Iris pigment epithelial cell (primary cell): ENCODE data around the gene CA12.
"Not testable (repeated sequence)": the region's sequence is repeated elsewhere in the genome, so short reads cannot be mapped to it uniquely, and the experiment has no call there.

Source experiments
- DNase-seq: peaks from one replicate; pipeline ENCODE4 v3.0.0-alpha.2; 2011; ENCODE audit warnings: low read depth

The CA12 gene

DNA sequence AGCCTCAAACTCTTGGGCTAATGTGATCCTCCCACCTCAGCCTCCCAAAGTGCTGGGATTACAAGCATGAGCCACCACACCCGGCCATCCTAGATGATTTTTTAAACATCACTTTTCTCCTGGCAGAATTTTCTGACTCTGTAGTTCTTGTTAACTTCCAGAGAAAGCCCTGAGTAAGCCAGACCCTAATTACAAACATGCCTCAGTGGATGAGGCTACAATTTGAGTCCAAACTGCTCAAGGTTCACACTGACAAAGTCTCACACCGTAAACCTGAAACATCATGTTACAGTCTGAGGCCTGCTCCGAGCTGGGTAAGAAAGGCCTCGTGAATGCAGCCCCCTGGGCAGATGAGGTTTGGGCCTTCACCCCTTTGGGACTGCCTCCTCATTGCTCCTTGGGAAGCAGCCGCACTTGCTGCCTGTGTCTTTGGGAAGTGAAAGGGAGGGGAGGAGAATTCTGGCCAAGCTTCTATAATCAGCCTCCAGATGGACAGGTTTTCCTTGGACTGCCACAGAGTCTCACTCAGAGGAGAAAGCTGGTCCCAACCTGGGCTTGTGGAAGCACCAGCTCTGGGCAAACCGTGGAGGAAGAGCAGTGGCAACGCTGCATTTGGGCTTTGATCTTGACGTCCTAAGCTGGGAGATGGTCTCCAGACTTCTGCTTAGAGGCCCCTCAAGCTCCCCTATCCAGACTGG lies 46.0 kb downstream of the CA12 start:
- DNase-seq = no peak

DNA sequence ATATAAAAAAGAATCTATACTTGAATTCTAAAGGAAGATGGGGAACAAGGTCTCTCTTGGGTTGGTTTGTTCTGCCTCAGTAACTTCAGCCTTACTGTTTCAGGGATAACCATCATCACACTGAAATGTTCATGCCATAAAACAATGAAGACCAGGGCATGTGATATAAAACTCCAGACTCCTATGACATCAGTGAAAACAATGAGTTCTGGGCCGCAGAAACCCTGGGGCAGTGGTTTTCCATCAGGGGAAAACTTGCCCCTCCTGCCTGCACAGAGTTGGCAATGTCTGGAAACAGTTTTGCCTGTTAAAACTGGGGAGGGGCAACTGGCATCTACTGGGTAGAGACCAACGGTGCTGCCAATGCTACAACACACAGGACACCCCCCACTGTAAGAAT lies 46.8 kb downstream of the CA12 start:
- no peak for DNase-seq

DNA sequence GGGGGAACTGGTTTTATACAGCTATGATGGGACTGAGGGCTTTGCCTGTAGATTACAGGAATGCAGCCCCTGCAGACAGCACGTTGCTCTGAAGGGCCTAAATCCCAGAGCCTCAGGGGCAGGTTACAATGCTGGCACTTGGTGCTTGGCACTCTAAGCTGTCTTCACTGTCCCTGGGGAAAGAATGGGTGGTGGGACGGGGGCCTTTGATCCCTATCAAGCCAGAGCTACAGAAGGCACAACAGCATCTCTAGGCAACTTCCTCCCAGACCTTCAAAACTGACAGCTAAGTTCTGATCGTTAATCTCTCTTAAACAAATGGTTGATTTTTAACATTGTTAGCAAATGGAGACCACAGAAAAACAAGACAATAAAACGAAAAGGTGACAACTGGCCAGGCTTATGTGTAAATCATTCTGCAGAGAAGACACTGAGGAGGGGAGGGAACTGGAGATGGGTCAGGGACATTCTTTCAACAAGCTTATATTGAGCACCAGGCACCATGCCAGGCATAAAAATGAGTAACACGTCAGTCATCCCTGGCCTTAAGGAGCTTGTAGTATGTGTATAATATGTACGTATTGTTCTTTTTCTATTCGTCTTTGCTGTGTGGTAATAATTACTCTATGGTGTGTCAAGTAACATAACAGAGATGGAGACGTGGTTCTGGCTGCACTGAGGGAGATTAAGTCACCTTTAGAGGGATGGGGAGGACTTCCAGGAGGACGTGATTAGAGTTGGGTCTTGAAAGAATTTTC lies 49.1 kb downstream of the CA12 start:
- peak; percentile 96 for DNase-seq

DNA sequence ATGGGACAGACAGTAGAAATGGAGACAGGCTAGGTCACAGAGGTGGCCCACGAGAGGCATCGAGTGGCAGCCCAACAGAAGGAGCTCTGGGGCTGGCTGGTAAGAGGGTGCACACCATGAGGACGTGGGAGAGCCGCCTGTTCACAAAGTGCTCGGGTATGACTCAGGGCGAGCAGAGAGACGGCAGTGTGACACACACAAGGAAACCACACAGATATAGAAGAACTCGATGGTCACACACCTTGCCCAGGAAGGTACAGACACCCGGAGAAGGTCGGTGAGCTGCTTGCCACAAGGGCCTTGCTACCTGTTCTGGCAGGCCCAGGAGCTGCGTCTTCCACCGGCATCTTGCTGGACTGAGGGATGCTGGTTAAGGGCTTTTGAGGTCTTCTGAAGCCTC lies 50.2 kb downstream of the CA12 start:
- peak; percentile 46 for DNase-seq

DNA sequence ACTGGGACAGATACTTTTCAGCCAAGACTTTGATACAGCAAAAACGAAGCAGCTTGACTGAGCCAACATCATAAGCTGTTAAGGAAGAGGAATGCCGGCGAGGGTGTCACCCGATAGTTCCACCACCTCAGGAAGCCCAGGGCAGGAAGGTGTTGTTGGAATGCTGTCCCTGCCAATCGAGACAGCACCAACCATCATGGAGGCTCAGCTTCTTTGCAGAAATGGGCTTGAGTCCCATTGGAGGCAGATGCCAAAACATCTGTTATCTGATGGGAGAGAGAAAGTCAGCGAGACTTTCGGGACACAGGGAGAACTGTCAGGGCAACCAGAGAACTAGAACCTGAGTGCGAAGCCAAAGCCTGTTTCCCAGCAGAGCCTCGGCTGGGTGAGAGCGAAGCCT lies 50.7 kb downstream of the CA12 start:
- no peak for DNase-seq

DNA sequence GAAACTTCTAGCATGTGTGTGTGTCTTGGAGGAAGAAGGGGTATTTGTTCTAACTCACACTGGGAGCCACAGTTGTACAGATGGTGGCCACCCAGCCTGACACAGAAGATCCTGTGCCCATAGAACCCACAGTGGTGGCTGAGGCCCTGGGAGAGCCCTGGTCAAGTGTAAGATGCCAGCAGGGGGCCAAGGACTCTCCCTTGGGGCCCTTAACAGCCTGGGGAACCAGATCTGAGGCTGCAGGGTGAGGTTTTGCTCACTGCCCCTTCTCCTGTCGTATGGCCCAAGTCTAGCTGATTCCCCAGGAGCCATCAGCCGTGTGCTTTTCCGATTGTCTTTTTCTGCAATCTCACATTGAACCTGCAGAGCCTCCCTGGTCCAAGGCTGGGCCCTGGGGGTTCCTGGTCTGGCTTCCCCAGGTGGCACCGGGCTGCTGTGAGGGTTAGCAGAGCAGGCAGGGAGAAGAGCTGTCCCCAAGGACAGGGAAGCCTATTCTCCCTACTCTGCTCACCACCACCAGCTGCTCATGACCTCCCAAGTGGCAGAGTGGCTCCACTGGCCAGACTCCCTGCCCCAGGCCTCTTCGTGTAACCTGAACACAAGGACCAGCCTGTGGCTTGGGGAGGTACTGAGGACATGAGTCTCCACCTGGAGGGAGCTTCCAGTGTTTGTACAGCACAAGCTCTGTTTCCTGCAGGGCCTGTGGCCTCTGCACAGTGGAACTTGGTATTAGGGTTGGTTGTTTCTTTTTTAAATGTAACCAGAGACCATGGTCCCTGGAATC lies 51.9 kb downstream of the CA12 start:
- DNase-seq = no peak

DNA sequence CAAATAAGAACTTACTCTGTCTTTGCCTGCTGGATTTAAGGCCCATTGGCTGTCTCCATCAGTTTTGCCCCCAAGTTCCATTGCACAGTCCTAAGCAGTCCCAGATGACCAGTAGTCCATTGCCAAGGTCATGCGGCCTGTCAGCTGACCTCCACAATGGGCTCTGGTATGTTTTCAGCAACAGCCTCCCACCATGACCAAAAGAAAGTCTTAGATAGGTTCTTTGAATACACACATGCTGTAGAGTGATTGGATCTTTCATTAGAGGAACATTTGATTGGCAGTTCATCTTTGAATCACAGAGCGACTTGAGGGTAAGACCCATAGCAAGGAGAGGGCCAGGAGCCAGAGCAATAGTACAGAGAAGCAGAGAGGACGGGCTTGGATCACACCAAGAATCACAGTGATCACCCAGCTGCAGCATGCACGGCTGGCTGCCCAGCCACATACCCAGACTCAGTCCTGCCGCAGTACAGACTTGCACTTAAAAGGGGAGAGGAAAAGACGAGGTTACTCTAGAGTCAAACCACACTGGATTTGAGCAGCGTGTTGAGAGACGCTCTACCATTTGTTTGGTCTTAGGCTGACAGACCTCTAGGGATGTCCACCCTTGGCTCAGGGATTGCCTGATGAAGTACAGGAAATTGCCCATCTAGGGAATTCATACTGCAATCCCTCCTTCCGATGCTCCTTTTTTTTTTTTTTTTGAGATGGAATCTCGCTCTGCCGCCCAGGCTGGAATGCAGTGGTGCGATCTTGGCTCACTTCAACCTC lies 53.8 kb downstream of the CA12 start:
- no peak for DNase-seq

DNA sequence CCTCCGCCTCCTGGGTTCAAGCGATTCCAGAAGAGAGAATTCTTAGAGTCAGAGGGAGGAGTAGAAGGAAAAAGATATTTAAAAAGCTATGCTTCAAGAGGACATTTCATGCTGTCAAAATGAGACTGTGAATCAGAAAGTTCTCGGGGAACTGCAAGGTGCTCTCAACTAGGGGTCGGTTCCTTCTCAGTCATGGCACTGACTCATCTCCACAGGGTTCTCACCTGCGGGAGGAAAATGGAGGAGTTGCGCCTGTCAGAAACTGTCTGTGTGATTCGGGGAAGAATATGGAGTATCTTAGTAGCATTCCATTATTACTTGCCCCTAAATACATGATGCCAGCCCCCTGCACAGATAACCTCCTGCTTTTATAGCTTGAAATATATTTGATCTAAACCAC lies 56.9 kb downstream of the CA12 start:
- DNase-seq = no peak

DNA sequence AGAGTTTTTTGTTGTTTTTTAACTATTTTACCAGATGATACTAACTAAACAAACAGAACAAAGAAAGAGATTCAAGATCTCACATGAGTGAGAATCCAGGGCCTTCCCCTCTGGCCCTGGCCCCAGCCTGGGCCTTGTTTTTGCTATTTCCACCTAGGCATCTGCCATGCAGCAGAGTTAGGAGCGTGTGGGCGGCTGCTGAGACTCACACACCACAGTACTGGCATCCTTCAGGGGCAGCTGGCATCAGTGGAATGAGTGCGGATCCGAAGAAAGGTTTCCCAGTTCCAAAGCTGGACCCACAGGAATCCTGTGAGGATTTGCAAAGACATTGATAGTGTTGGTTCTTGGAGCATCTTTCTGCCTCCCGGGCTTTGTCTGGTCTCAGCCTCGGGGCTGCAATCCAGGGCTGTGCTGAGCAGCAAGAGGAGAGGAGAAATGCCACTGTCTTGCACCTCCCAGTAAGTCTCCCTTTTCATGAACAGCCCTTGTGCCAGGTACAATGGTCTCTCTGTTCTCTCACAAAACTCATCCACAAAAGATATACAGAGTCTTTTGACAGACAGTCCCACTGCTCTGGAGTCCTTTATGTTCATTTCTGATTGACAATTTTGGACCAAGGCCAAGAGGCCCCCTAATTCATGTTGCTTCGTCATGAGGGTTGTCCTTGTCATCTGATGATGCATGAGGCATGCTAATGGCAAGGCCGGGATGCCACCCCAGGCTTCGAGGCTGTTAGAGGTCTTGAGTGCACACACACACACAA lies 57.7 kb downstream of the CA12 start:
- no peak for DNase-seq

DNA sequence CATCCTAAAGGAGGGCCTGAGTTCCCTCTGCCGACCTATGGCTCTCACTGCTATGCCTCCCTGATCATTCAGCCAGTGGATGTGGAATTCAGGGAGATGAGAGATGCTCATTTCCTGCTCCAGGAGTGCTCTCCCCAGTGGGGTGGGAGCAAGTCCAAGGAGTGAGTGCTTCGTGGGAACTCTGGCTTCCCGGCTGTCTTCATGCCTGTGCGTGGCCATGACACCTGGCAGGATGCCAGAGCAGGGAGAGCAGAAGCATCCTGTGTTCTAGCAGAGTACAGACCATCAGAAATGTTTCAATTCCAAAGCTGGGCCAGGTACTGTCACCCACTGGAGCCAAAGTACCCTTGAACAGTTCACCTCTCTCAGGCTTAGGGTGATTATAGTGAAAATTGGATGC lies 59.1 kb downstream of the CA12 start:
- peak; percentile 33 for DNase-seq

DNA sequence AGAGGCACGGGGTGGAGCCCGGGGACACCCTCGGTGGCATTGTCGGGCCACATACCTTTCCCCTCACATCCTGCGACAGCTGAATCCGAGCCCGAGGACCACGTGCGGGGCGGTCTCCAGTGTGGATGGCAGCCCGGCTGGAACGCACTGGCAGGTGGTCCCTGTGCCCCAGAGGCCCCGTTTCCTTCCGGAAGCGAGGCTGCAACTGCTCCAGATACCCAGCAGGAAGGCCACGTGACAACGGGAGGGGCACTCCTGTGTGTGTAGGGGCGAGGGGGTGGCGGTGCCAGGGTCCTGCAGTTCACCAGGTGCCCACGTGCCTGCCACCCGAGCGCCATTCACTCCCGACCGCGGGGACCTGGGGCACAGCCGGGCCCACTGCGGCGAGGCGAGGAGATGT lies 60.2 kb downstream of the CA12 start:
- DNase-seq = no peak

DNA sequence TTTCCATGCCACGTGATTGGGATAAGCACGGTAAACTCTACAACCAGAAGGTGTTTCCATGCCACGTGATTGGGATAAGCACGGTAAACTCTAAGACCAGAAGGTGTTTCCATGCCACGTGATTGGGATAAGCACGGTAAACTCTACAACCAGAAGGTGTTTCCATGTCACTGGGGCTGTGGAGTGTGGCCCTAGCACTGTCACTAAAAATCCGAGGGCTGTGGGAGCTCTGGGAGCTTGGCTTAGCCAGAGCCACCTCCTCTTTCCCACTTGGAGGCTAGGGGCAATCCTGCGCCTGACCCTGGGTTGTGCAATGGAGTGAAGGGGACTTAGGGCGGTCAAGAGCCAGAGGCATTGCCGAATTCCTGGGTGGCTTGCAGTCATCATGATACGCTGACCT lies 60.7 kb downstream of the CA12 start:
- DNase-seq = not testable (repeated sequence)

DNA sequence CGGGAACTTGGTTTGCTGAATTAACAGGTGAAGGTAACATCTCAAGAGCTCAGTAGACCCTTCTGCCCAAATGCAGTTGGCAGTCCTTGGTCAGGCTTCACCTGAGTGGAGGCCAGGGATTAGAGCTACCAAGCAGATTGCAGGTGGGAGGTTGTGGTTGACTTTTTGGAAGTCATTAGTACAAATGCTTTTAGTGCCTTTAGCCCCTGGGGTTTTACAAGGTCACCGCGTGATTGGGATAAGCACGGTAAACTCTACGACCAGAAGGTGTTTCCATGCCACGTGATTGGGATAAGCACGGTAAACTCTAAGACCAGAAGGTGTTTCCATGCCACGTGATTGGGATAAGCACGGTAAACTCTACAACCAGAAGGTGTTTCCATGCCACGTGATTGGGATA lies 61.2 kb downstream of the CA12 start:
- DNase-seq = not testable (repeated sequence)

DNA sequence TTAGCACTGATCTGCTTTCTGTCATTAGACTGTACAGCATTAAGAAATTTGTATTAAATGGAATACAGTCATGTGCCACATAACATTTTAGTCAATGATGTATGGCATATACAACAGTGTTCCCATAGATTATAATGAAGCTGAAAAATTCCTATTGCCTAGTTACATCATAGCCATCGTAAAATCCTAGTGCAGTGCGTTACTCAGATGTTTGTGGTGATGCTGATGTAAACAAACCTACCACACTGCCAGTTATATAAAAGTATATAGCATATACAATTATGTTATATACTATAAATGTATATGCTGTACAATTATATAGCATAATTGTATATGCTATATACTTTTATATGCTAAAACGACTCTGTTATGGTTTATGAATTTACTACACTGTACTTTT lies 62.6 kb downstream of the CA12 start:
- no peak for DNase-seq

DNA sequence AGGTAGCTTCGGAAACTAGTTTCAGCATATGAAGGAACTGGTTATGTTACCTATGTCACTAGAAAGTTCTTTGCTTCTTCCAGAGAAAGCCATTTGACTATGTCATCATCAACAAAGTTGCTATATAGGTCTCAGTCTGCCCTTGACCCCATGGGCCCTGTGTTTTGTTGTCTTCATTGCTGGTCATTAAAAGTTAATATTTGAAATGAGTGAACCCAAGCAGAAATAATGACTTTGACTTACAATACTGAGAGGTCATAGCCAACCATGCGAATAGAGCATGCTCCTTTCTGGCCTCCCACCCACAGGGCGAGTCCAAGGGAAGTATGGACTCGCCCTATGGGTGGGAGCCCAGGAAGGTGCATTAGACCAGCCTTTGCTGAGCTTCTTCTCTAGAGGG lies 63.3 kb downstream of the CA12 start:
- no peak for DNase-seq

DNA sequence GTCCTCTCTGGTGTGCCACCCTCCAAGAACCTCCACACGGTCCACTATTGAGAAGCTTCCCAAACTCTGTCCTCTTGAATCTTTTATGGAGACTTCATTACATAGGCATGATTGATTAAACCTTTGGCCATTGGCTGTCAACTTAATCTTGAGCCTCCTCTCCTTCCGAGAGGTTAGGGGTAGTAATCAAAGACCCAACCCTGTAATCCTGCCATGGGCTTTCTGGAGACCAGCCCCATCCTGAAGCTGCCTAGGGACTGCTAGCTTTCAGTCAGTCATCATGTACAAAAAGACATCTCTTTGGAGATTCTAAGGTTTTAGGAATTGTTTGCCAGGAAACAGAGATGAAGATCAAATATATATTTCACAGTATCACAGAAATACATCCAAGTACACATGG lies 67.2 kb downstream of the CA12 start:
- DNase-seq = no peak

DNA sequence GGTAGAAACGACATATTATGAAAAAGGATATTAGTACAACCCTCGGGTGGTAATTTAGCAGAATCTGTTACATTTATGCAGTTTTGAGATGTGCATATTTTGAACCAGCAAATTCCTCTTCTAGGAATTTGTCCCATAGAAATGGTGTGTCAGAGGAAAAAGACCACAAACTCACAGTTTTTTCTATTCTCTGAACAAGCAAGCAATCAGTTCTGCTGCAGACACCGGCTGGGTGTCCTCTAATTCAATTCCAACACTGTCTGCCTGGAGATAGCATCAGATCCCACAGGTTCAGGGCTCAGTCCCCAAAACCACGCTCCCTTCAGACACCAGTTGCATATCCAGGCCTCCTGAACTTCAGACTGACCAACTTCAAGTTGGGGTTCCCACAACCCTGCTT lies 67.8 kb downstream of the CA12 start:
- no peak for DNase-seq

DNA sequence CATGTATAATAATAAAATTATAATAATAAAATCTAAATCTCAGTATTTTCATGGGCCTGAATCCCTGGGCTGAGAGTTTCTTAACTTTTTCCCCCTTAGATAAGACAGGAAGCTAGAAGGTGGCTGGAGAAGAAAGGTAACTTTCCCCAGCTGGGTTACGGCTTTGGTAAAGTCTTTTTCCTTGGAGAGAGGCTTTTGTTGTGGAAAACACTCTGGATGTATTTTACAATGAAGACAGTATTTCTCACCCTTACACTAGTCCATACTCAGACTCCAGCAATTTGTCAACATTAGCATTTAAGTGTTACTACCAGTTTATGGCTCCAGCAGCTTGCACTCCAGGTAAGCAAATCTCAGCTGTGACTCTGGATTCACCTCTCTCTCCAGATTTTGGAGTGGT lies 69.4 kb downstream of the CA12 start:
- no peak for DNase-seq

DNA sequence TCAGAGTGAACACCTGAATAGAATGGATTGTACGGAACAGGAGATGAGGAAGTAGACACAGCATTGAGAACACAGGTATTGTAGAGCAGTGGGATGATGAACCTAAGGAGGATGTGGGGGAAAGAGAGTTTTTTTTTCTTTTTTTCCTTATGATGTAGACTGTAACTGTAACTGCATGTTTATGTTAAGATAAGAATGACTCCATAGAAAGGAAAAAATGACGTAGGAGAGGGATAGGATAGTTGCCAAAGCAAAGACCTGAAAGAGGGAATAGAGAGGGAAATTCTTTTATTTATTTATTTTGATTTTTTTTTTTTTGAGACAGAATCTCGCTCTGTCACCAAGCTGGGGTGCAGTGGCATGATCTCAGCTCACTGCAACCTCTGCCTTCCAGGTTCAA lies 71.0 kb downstream of the CA12 start:
- DNase-seq = no peak

DNA sequence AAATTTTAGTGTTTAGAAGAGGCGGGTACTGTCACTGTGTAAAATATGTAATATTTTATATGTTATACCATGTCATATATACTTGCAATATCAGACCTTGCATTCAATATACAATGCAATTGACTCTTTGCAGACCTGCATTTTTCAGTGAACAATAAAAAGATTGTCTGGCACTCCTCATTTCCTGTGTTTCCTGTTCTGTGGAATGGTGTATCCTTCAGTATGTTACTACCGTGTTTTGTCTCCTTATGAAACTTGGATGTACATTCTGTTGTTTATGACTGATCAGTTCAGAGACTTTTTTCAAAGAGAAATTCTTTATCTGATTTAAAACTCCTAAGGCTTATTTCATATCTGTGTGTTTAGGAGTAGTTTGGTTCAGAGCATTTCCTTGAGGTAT lies 72.7 kb downstream of the CA12 start:
- no peak for DNase-seq

DNA sequence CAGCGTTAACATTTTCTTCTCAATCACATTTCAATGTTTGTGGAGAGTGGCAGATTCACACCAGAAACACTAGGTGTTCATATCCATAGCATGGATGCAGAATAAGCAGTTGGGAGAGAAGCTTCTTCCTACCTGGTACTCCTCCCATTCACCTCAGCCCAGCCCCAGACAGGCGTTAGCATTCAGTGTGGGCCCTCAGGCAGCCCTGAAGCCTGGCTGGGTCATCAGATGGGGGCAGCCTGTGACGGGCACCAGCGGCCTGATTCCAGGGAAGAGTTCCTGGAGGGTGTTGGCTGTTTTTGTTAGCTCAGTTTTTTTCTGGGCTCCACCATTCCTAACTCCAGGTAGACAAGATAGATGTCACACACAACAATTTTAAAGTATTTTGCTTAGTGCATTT lies 73.2 kb downstream of the CA12 start:
- no peak for DNase-seq
